Panc1 (cell line): Measurements from ENCODE around the gene B2M. TPM values are rescaled to one million over a fixed set of nuclear protein-coding genes. Genes with fewer than 3 reads are reported as not detected.

Source experiments
- ATAC-seq: fragments of 200-7000 bp; cut with Tn5 transposase; 2 replicates; pipeline ENCODE4 v1.9.1; 2020; ENCODE audit warnings: mild to moderate bottlenecking, moderate library complexity
- BruUV-seq: library from RNA; stranded (reverse); fragments of 400-500 nt; replicated peaks from 2 replicates; lab custom pipeline; 2021; lab: Mats Ljungman, UMichigan
- CTCF ChIA-PET: fragments of 300-600 bp; sonication (Branson Sonifier 250); formaldehyde crosslinking; loops from one replicate; lab custom pipeline; 2022; ENCODE audit warnings: antibody characterized with exemption; lab: Charles Lee
- POLR2A ChIA-PET: fragments of 300-600 bp; sonication (Branson Sonifier 250); formaldehyde crosslinking; loops from one replicate; lab custom pipeline; 2022; ENCODE audit warnings: antibody characterized with exemption; lab: Charles Lee
- DNase-seq: peaks from one replicate; pipeline ENCODE4 v3.0.0-alpha.2; 2010; ENCODE audit warnings: low read depth, low spot score
- H3K27ac ChIP-seq: 2 replicates; pipeline ENCODE4 v1.5.1; 2011; ENCODE audit warnings: mild to moderate bottlenecking, low read length, inconsistent platforms
- H3K27me3 ChIP-seq: fragments of 200-500 bp; sonication (Bioruptor generic); 2 replicates; pipeline ENCODE4 v1.6.0; 2014; ENCODE audit warnings: low read length, inconsistent platforms; ENCODE audit not compliant: control insufficient read depth, insufficient read depth
- H3K36me3 ChIP-seq: fragments of 200-500 bp; sonication (Bioruptor generic); 2 replicates; pipeline ENCODE4 v1.5.1; 2014; ENCODE audit warnings: inconsistent platforms, mild to moderate bottlenecking, low read length, moderate library complexity; ENCODE audit not compliant: control insufficient read depth, insufficient read depth
- H3K4me1 ChIP-seq: 2 replicates; pipeline ENCODE4 v1.5.1; 2011; ENCODE audit warnings: inconsistent platforms, mild to moderate bottlenecking, low read length, moderate library complexity; ENCODE audit not compliant: control insufficient read depth, insufficient read depth
- H3K4me3 ChIP-seq, 2 experiments: 2 replicates each; pipeline ENCODE4 v1.5.1; 2011 to 2012; ENCODE audit warnings: low read depth in 2 of 2, low read length in 2 of 2, mild to moderate bottlenecking in 2 of 2, inconsistent platforms in 1 of 2, moderate library complexity in 1 of 2
- H3K9me3 ChIP-seq: fragments of 200-500 bp; sonication (Bioruptor generic); 2 replicates; pipeline ENCODE4 v1.5.1; 2014; ENCODE audit warnings: low read depth, mild to moderate bottlenecking, inconsistent platforms, low read length, moderate library complexity; ENCODE audit not compliant: control insufficient read depth, insufficient read depth
- POLR2AphosphoS5 ChIP-seq: IDR thresholded peaks from 2 replicates; pipeline ENCODE4 v1.6.1; 2012; ENCODE audit warnings: mild to moderate bottlenecking, low read depth, low read length, moderate library complexity
- REST ChIP-seq, 2 experiments: IDR thresholded peaks; 2 replicates each; pipeline ENCODE4 v1.6.1; 2011 to 2012; ENCODE audit warnings: low read depth in 2 of 2, control low read depth in 1 of 2, low read length in 1 of 2, mild to moderate bottlenecking in 1 of 2, moderate library complexity in 1 of 2; ENCODE audit not compliant: insufficient read depth in 1 of 2
- SIN3A ChIP-seq: IDR thresholded peaks from 2 replicates; pipeline ENCODE4 v1.6.1; 2012; ENCODE audit warnings: low read depth, mild to moderate bottlenecking, low read length, moderate library complexity, borderline replicate concordance; ENCODE audit not compliant: insufficient read depth
- TCF7L2 ChIP-seq: IDR thresholded peaks from 2 replicates; pipeline ENCODE4 v1.6.1; 2011; ENCODE audit warnings: mild to moderate bottlenecking, low read depth, low read length, inconsistent platforms
- in situ Hi-C: cut with HindIII; loops from 2 replicates; pipeline ENCODE4 v1.10.0; 2016; ENCODE audit warnings: low sequenced_read_pairs, low pct_unique_long_range_greater_than_20kb
- intact Hi-C: fragments of 100-400 bp; cut with micrococcal nuclease; formaldehyde crosslinking; loops from one replicate; pipeline ENCODE4 v1.10.0; 2022; ENCODE audit not compliant: unreplicated experiment
- total RNA-seq: library from RNA; stranded (reverse); gene quantifications from one replicate; pipeline ENCODE4 v1.2.1, GENCODE V29; 2021; ENCODE audit not compliant: unreplicated experiment
- TF ChIP-seq, protein P1 (sequence below): fragments of 450-650 bp; IDR thresholded peaks from 2 replicates; pipeline ENCODE4 v1.5.1; 2017; ENCODE audit warnings: mild to moderate bottlenecking

Gene B2M
- total RNA-seq, 1 experiment from 2014 or later, result 914 TPM

- in situ Hi-C loops, result no loop called here
- Histone ChIP-seq H3K27me3 (peaks cover 3% of the 10 kb centered on the region; the same call in 1 of the 2 replicates), H3K36me3 (no peaks in the 10 kb centered on the region), H3K4me3 (no peak overlapping the region), H3K9me3 (no peaks in the 10 kb centered on the region), H3K4me1 (no peaks in the 10 kb centered on the region), H3K27ac (no peak overlapping the region)
- ATAC-seq (no peak), DNase-seq (no peak)
- POLR2A ChIA-PET, result no interaction called here
- intact Hi-C loops, result no loop called here
- no TSS peak for BruUV-seq
- no peak for TF ChIP-seq REST (IDR thresholded peaks at IDR 0.05; ENCODE audit: insufficient read depth in 1 of 2, low read depth in 2 of 2, low read length in 1 of 2)
- TF ChIP-seq, protein P1, sequence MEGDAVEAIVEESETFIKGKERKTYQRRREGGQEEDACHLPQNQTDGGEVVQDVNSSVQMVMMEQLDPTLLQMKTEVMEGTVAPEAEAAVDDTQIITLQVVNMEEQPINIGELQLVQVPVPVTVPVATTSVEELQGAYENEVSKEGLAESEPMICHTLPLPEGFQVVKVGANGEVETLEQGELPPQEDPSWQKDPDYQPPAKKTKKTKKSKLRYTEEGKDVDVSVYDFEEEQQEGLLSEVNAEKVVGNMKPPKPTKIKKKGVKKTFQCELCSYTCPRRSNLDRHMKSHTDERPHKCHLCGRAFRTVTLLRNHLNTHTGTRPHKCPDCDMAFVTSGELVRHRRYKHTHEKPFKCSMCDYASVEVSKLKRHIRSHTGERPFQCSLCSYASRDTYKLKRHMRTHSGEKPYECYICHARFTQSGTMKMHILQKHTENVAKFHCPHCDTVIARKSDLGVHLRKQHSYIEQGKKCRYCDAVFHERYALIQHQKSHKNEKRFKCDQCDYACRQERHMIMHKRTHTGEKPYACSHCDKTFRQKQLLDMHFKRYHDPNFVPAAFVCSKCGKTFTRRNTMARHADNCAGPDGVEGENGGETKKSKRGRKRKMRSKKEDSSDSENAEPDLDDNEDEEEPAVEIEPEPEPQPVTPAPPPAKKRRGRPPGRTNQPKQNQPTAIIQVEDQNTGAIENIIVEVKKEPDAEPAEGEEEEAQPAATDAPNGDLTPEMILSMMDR, result no peak
- TF ChIP-seq SIN3A, result no peak
- TF ChIP-seq POLR2AphosphoS5, result no peak
- TF ChIP-seq TCF7L2, result no peak
- CTCF ChIA-PET, result no interaction called here
Observed at GRCh38 chr15:44694416-44694815, 16.9 kb upstream of the B2M start.

GRCh38 chr15:44695294-44695693, 16.0 kb upstream of the B2M start:
- BruUV-seq, result no TSS peak
- DNase-seq, result no peak
- no peak overlapping the region for H3K4me3 ChIP-seq
- H3K27me3 ChIP-seq, result peaks cover 3% of the 10 kb centered on the region; the same call in 1 of the 2 replicates
- ChIA-PET CTCF (interaction anchor here (0.6 kb wide), 1 partner anchor 42 kb away, joined by 3 read pairs; no protein-coding TSS in a partner anchor), POLR2A (interaction anchor here (0.8 kb wide), 1 partner anchor 16 kb away, joined by 4 read pairs; no protein-coding TSS in a partner anchor)
- H3K4me1 ChIP-seq, result no peaks in the 10 kb centered on the region
- H3K36me3 ChIP-seq, result no peaks in the 10 kb centered on the region
- TF ChIP-seq, protein P1, result no peak
- TF ChIP-seq TCF7L2 (no peak), SIN3A (no peak), POLR2AphosphoS5 (no peak), REST (IDR thresholded peaks at IDR 0.05; ENCODE audit: insufficient read depth in 1 of 2, low read depth in 2 of 2, low read length in 1 of 2) (no peak)
- no peak overlapping the region for H3K27ac ChIP-seq
- in situ Hi-C loops (no loop called here), intact Hi-C loops (no loop called here)
- ATAC-seq, result no peak
- no peaks in the 10 kb centered on the region for H3K9me3 ChIP-seq
